ENCODE data around the gene ANKZF1.

DNA sequence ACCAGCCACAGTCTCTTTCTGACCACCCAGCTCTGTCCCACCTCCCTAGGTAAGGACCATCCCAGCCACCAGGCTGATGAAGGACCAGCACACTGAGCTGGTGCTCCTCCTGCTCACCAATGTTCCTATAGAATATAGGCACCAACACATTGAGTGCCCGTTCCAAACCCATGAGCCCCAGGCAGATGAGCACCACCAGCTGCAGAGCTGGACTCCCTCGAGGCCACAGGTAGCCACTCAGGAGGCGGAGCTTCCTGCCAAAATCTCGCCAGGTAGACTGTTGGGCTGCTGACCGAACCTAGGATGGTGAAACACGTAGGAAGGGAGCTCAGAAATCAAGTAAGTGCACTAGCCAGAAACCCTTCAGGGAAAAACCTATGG lies 13.1 kb upstream of the ANKZF1 start:
- TF ChIP-seq POLR2A (IDR thresholded peaks at IDR 0.05) (no peak), CTCF (IDR thresholded peaks at IDR 0.05) (no peak)
